ENCODE results near the gene EFCAB11. TPM values are rescaled to one million over a fixed set of nuclear protein-coding genes. Genes with fewer than 3 reads are reported as not detected.

EFCAB11 gene
- total RNA-seq, 2 experiments from 2014 or later: 0.36 to 0.47 TPM

GRCh38 chr14:89750908-89751392, 203.6 kb downstream of the EFCAB11 start:
- CTCF ChIA-PET: interaction anchor here (0.8 to 1.1 kb wide), 2 partner anchors 31 to 170 kb away, joined by 3 read pairs; no protein-coding TSS in a partner anchor
- no peak for TF ChIP-seq CTCF (IDR thresholded peaks at IDR 0.05)
- Mint-ChIP-seq H3K9me3 (peaks cover 3% of the 10 kb centered on the region), H3K4me3 (no peak overlapping the region), H3K27ac (no peak overlapping the region), H3K27me3 (no peaks in the 10 kb centered on the region), H3K4me1 (ENCODE audit: low read depth) (peaks cover 29% of the 10 kb centered on the region), H3K36me3 (ENCODE audit: low read depth) (no peaks in the 10 kb centered on the region)
- DNase-seq (peak in 1 of 14 experiments; percentile 15), ATAC-seq (ENCODE audit: poor library complexity) (no peak)
- peaks cover 0 to 3% of the 10 kb centered on the region in 2 experiments for H3K9me3 ChIP-seq (ENCODE audit: control insufficient read depth in 1 of 2, insufficient read depth in 1 of 2, low read length in 2 of 2)
- H3K36me3 ChIP-seq (ENCODE audit: insufficient read depth, low read length): no peaks in the 10 kb centered on the region
- intact Hi-C loops (cut with DNase I, micrococcal nuclease): no loop called here
- POLR2A ChIA-PET: interaction anchor here (0.9 to 2.2 kb wide), 7 partner anchors 9 to 386 kb away, joined by 3 to 14 read pairs (median 3); no protein-coding TSS in a partner anchor
- H3K27ac ChIP-seq (ENCODE audit: low read depth in 1 of 2, low read length in 2 of 2): no peak overlapping the region
- no peaks in the 10 kb centered on the region for H3K27me3 ChIP-seq (ENCODE audit: control insufficient read depth in 1 of 2, insufficient read depth in 2 of 2, low read length in 2 of 2)
- no peaks in the 10 kb centered on the region for H3K4me1 ChIP-seq (ENCODE audit: insufficient read depth, low read length)
- no peak overlapping the region for H3K4me3 ChIP-seq (ENCODE audit: low read length)

GRCh38 chr14:89750281-89750755, 204.2 kb downstream of the EFCAB11 start:
- Histone ChIP-seq H3K4me1 (ENCODE audit: insufficient read depth, low read length) (no peaks in the 10 kb centered on the region), H3K27me3 (ENCODE audit: control insufficient read depth in 1 of 2, insufficient read depth in 2 of 2, low read length in 2 of 2) (no peaks in the 10 kb centered on the region), H3K36me3 (ENCODE audit: insufficient read depth, low read length) (no peaks in the 10 kb centered on the region), H3K27ac (ENCODE audit: low read depth in 1 of 2, low read length in 2 of 2) (no peak overlapping the region), H3K9me3 (ENCODE audit: control insufficient read depth in 1 of 2, insufficient read depth in 1 of 2, low read length in 2 of 2) (no peaks in the 10 kb centered on the region), H3K4me3 (ENCODE audit: low read length) (no peak overlapping the region)
- ChIA-PET POLR2A (interaction anchor here (2.2 kb wide), 1 partner anchor 29 kb away, joined by 14 read pairs; no protein-coding TSS in a partner anchor), CTCF (no interaction called here)
- H3K36me3 Mint-ChIP-seq (ENCODE audit: low read depth): no peaks in the 10 kb centered on the region
- H3K27ac Mint-ChIP-seq: no peak overlapping the region
- ATAC-seq (ENCODE audit: poor library complexity) (no peak), DNase-seq (no peak)
- intact Hi-C loops (cut with DNase I, micrococcal nuclease): no loop called here
- no peak overlapping the region for H3K4me3 Mint-ChIP-seq
- no peaks in the 10 kb centered on the region for H3K27me3 Mint-ChIP-seq
- peaks cover 28% of the 10 kb centered on the region for H3K4me1 Mint-ChIP-seq (ENCODE audit: low read depth)
- peaks cover 7% of the 10 kb centered on the region for H3K9me3 Mint-ChIP-seq
- TF ChIP-seq CTCF (IDR thresholded peaks at IDR 0.05): no peak

GRCh38 chr14:89748004-89748403, 206.5 kb downstream of the EFCAB11 start:
- no peak overlapping the region for H3K4me3 ChIP-seq (ENCODE audit: low read length)
- Mint-ChIP-seq H3K4me1 (ENCODE audit: low read depth) (peaks cover 37% of the 10 kb centered on the region), H3K27me3 (no peaks in the 10 kb centered on the region), H3K9me3 (peaks cover 7% of the 10 kb centered on the region), H3K27ac (no peak overlapping the region), H3K36me3 (ENCODE audit: low read depth) (no peaks in the 10 kb centered on the region), H3K4me3 (no peak overlapping the region)
- no peak for ATAC-seq (ENCODE audit: poor library complexity)
- H3K4me1 ChIP-seq (ENCODE audit: insufficient read depth, low read length): no peaks in the 10 kb centered on the region
- DNase-seq: no peak
- ChIA-PET POLR2A (no interaction called here), CTCF (no interaction called here)
- H3K27ac ChIP-seq (ENCODE audit: low read depth in 1 of 2, low read length in 2 of 2): no peak overlapping the region
- H3K36me3 ChIP-seq (ENCODE audit: insufficient read depth, low read length): no peaks in the 10 kb centered on the region
- H3K27me3 ChIP-seq (ENCODE audit: control insufficient read depth in 1 of 2, insufficient read depth in 2 of 2, low read length in 2 of 2): no peaks in the 10 kb centered on the region
- intact Hi-C loops (cut with DNase I, micrococcal nuclease): no loop called here
- TF ChIP-seq CTCF (IDR thresholded peaks at IDR 0.05): no peak
- no peaks in the 10 kb centered on the region for H3K9me3 ChIP-seq (ENCODE audit: control insufficient read depth in 1 of 2, insufficient read depth in 1 of 2, low read length in 2 of 2)
